T-cell (primary cell): ENCODE measurements around the gene KDM2B. TPM values are rescaled to one million over a fixed set of nuclear protein-coding genes. Genes with fewer than 3 reads are reported as not detected.

Source experiments
- ATAC-seq, 4 experiments: fragments of 200-7000 bp in 3 of 4; fragments of 150-1000 bp in 1 of 4; cut with Tn5 transposase; replicated peaks in 1 of 4; 1 replicate in 3 of 4; 2 replicates in 1 of 4; pipeline ENCODE4 v1.10.0; 2021; ENCODE audit warnings: moderate library complexity in 3 of 4, mild to moderate bottlenecking in 2 of 4, moderate number of reproducible peaks in 1 of 4
- CTCF ChIA-PET, 2 donors: fragments of 300-600 bp; sonication (Branson Sonifier 250); formaldehyde crosslinking; loops; one replicate each; lab custom pipeline; 2022; ENCODE audit warnings: antibody characterized with exemption in 2 of 2; lab: Charles Lee
- POLR2A ChIA-PET, 2 donors: fragments of 300-600 bp; sonication (Branson Sonifier 250); formaldehyde crosslinking; loops; one replicate each; lab custom pipeline; 2022; ENCODE audit warnings: antibody characterized with exemption in 2 of 2; lab: Charles Lee
- DNase-seq, 35 experiments: peaks; one replicate each; pipeline versions ENCODE4 v3.0.0 to v3.0.0-alpha.2; 2013 to 2023
- H3K27ac ChIP-seq: one replicate; pipeline ENCODE4 v1.5.1; 2013; ENCODE audit warnings: low read length
- H3K27me3 ChIP-seq, 2 experiments: replicated peaks in 1 of 2; 1 replicate in 1 of 2; 2 replicates in 1 of 2; pipeline versions ENCODE4 v1.6.1 to v1.7.0; 2013; ENCODE audit warnings: low read length in 1 of 2, mixed read lengths in 1 of 2; ENCODE audit not compliant: control insufficient read depth in 2 of 2, insufficient read depth in 2 of 2; ENCODE audit errors: extremely low read depth in 1 of 2
- H3K36me3 ChIP-seq, 2 donors: 1 replicate in 1 of 2; 2 replicates in 1 of 2; pipeline versions ENCODE4 v1.6.1 to v1.7.0; 2013; ENCODE audit warnings: low read length in 1 of 2; ENCODE audit not compliant: control insufficient read depth in 2 of 2, insufficient read depth in 1 of 2; ENCODE audit errors: extremely low read depth in 1 of 2
- H3K4me1 ChIP-seq, 2 experiments: 1 replicate in 1 of 2; 2 replicates in 1 of 2; pipeline versions ENCODE4 v1.6.1 to v1.7.0; 2013; ENCODE audit warnings: low read length in 2 of 2, mixed read lengths in 1 of 2; ENCODE audit not compliant: insufficient read depth in 2 of 2, control insufficient read depth in 1 of 2; ENCODE audit errors: extremely low read depth in 1 of 2
- H3K4me3 ChIP-seq, 2 donors: 1 replicate in 1 of 2; 2 replicates in 1 of 2; pipeline versions ENCODE4 v1.5.1 to v1.7.0; 2013; ENCODE audit warnings: mild to moderate bottlenecking in 2 of 2, low read length in 1 of 2, moderate library complexity in 1 of 2; ENCODE audit not compliant: control insufficient read depth in 1 of 2; ENCODE audit errors: extremely low read depth in 1 of 2
- H3K9me3 ChIP-seq: 2 replicates; pipeline ENCODE4 v1.7.0; 2013
- H3K27ac Mint-ChIP-seq, 2 donors: one replicate each; pipeline ENCODE4 v1.8.0; 2020 to 2021; ENCODE audit warnings: mild to moderate bottlenecking in 2 of 2, mixed read lengths in 2 of 2
- H3K27me3 Mint-ChIP-seq, 2 donors: one replicate each; pipeline ENCODE4 v1.8.0; 2021 to 2022; ENCODE audit warnings: mixed read lengths in 2 of 2
- H3K36me3 Mint-ChIP-seq: one replicate; pipeline ENCODE4 v1.8.0; 2021; ENCODE audit warnings: mixed read lengths
- H3K4me1 Mint-ChIP-seq, 3 donors: one replicate each; pipeline ENCODE4 v1.8.0; 2020 to 2022; ENCODE audit warnings: mixed read lengths in 3 of 3, mild to moderate bottlenecking in 1 of 3
- H3K4me3 Mint-ChIP-seq, 3 donors: one replicate each; pipeline ENCODE4 v1.8.0; 2020 to 2022; ENCODE audit warnings: mild to moderate bottlenecking in 3 of 3, mixed read lengths in 3 of 3, moderate library complexity in 3 of 3
- H3K9me3 Mint-ChIP-seq, 3 donors: one replicate each; pipeline ENCODE4 v1.8.0; 2020 to 2022; ENCODE audit warnings: mixed read lengths in 3 of 3
- WGBS: methylation state at CpG from one replicate; pipeline ENCODE4 v1.1.5; 2013; ENCODE audit warnings: missing lambda C conversion rate; ENCODE audit not compliant: insufficient coverage; 5-methylcytosine and 5-hydroxymethylcytosine counted together
- total RNA-seq, 35 experiments: library from RNA in 6 of 35; stranded (reverse) in 6 of 35; fragments of 120-200 nt in 1 of 35; gene quantifications; one replicate each; pipeline versions ENCODE4 v1.2.1 to v1.2.4 and lab custom pipeline; 2013 to 2026

KDM2B gene
- total RNA-seq, 5 donors from 2014 or later (not counting 1 experiment from before 2014, with no cell fraction given): 74.1 to 102 (median 95.8) TPM

- Mint-ChIP-seq H3K4me3 (no peak overlapping the region), H3K27me3 (no peaks in the 10 kb centered on the region), H3K4me1 (peaks cover 0 to 8% (median 4%) of the 10 kb centered on the region in 3 donors), H3K36me3 (peaks cover 37% of the 10 kb centered on the region), H3K27ac (peak overlapping the region; percentile 22 to 46), H3K9me3 (no peaks in the 10 kb centered on the region)
- POLR2A ChIA-PET: no interaction called here
- 97% methylated on average over 11 of the region's 11 CpGs for WGBS
- no peak for DNase-seq
- Histone ChIP-seq H3K36me3 (peaks cover 11 to 52% of the 10 kb centered on the region in 2 donors), H3K27ac (no peak overlapping the region), H3K9me3 (no peaks in the 10 kb centered on the region), H3K4me3 (no peak overlapping the region), H3K4me1 (peaks cover 0 to under 1% of the 10 kb centered on the region in 2 experiments), H3K27me3 (no peaks in the 10 kb centered on the region)
- CTCF ChIA-PET: interaction anchor here in 1 of 2 donors (0.5 kb wide), 1 partner anchor 44 kb away, joined by 4 read pairs; no protein-coding TSS in a partner anchor
- ATAC-seq: no peak
These were observed 72.3 kb downstream of the KDM2B start for GRCh38 chr12:121508533-121508932.

GRCh38 chr12:121507984-121508383, 72.8 kb downstream of the KDM2B start:
- Histone ChIP-seq H3K27ac (no peak overlapping the region), H3K4me3 (no peak overlapping the region), H3K9me3 (no peaks in the 10 kb centered on the region), H3K36me3 (peaks cover 11 to 50% of the 10 kb centered on the region in 2 donors), H3K27me3 (no peaks in the 10 kb centered on the region), H3K4me1 (peaks cover 0 to 6% of the 10 kb centered on the region in 2 experiments)
- DNase-seq (no peak), ATAC-seq (no peak)
- peak overlapping the region; percentile 22 to 46 for H3K27ac Mint-ChIP-seq
- H3K36me3 Mint-ChIP-seq: peaks cover 34% of the 10 kb centered on the region
- H3K4me1 Mint-ChIP-seq: peaks cover 0 to 14% (median 6%) of the 10 kb centered on the region in 3 donors
- H3K9me3 Mint-ChIP-seq: no peaks in the 10 kb centered on the region
- ChIA-PET CTCF (no interaction called here), POLR2A (no interaction called here)
- WGBS: 83% methylated on average over 1 of the region's 3 CpGs
- H3K27me3 Mint-ChIP-seq: no peaks in the 10 kb centered on the region
- H3K4me3 Mint-ChIP-seq: no peak overlapping the region

- H3K9me3 ChIP-seq: no peaks in the 10 kb centered on the region
- H3K36me3 Mint-ChIP-seq: peaks cover 31% of the 10 kb centered on the region
- no peaks in the 10 kb centered on the region for H3K9me3 Mint-ChIP-seq
- H3K27me3 ChIP-seq: no peaks in the 10 kb centered on the region
- no peak overlapping the region for H3K27ac ChIP-seq
- WGBS: no CpG with 5 or more reads among the region's 8 CpGs
- no peak overlapping the region for H3K4me3 ChIP-seq
- ChIA-PET POLR2A (interaction anchor here in 1 of 2 donors (0.7 kb wide), 1 partner anchor 83 kb away, joined by 7 read pairs; no protein-coding TSS in a partner anchor), CTCF (interaction anchor here in 1 of 2 donors (0.7 kb wide), 1 partner anchor 29 kb away, joined by 5 read pairs; no protein-coding TSS in a partner anchor)
- no peak for DNase-seq
- no peak overlapping the region for H3K4me3 Mint-ChIP-seq
- H3K4me1 ChIP-seq: peaks cover 0 to 11% of the 10 kb centered on the region in 2 experiments
- H3K4me1 Mint-ChIP-seq: peaks cover 0 to 14% (median 6%) of the 10 kb centered on the region in 3 donors
- peaks cover 11 to 43% of the 10 kb centered on the region in 2 donors for H3K36me3 ChIP-seq
- H3K27me3 Mint-ChIP-seq: no peaks in the 10 kb centered on the region
- ATAC-seq: no peak
- no peak overlapping the region for H3K27ac Mint-ChIP-seq
These were observed 73.6 kb downstream of the KDM2B start for GRCh38 chr12:121507245-121507644.

- peaks cover 27% of the 10 kb centered on the region for H3K36me3 Mint-ChIP-seq
- H3K4me3 Mint-ChIP-seq: no peak overlapping the region
- no peak overlapping the region for H3K27ac ChIP-seq
- H3K4me1 Mint-ChIP-seq: peaks cover 0 to 14% (median 6%) of the 10 kb centered on the region in 3 donors
- H3K4me3 ChIP-seq: no peak overlapping the region
- POLR2A ChIA-PET: interaction anchor here in 1 of 2 donors (0.5 to 0.7 kb wide), 2 partner anchors 761 to 806 kb away, joined by 3 to 9 read pairs; no protein-coding TSS in a partner anchor
- peaks cover 11 to 30% of the 10 kb centered on the region in 2 donors for H3K36me3 ChIP-seq
- no peaks in the 10 kb centered on the region for H3K27me3 Mint-ChIP-seq
- CTCF ChIA-PET: interaction anchor here in 1 of 2 donors (0.6 to 0.8 kb wide), 3 partner anchors 10 to 1295 kb away, joined by 3 to 4 read pairs (median 3); no protein-coding TSS in a partner anchor
- H3K27ac Mint-ChIP-seq: peak overlapping the region; percentile 11 to 46
- peaks cover 0 to 11% of the 10 kb centered on the region in 2 experiments for H3K4me1 ChIP-seq
- no peak for ATAC-seq
- H3K27me3 ChIP-seq: no peaks in the 10 kb centered on the region
- no peaks in the 10 kb centered on the region for H3K9me3 ChIP-seq
- H3K9me3 Mint-ChIP-seq: no peaks in the 10 kb centered on the region
- WGBS: 90% methylated on average over 2 of the region's 3 CpGs
- no peak for DNase-seq
These were observed 75.3 kb downstream of the KDM2B start for GRCh38 chr12:121505513-121505912.

- ATAC-seq (no peak), DNase-seq (no peak)
- peaks cover 21% of the 10 kb centered on the region for H3K36me3 Mint-ChIP-seq
- 100% methylated on average over 3 of the region's 13 CpGs for WGBS
- H3K9me3 Mint-ChIP-seq: no peaks in the 10 kb centered on the region
- Histone ChIP-seq H3K27ac (no peak overlapping the region), H3K27me3 (no peaks in the 10 kb centered on the region), H3K4me3 (no peak overlapping the region), H3K9me3 (no peaks in the 10 kb centered on the region), H3K4me1 (peaks cover 0 to 19% of the 10 kb centered on the region in 2 experiments), H3K36me3 (peaks cover 6 to 24% of the 10 kb centered on the region in 2 donors)
- H3K27me3 Mint-ChIP-seq: no peaks in the 10 kb centered on the region
- ChIA-PET CTCF (interaction anchor here (0.7 to 1.7 kb wide), 2 partner anchors 10 to 164 kb away, joined by 3 read pairs; no protein-coding TSS in a partner anchor), POLR2A (interaction anchor here in 1 of 2 donors (0.8 kb wide), 1 partner anchor 22 kb away, joined by 3 read pairs; no protein-coding TSS in a partner anchor)
- peak overlapping the region in 1 of 2 donors; percentile 68 for H3K27ac Mint-ChIP-seq
- H3K4me1 Mint-ChIP-seq: peaks cover 4 to 19% (median 11%) of the 10 kb centered on the region in 3 donors
- no peak overlapping the region for H3K4me3 Mint-ChIP-seq
These were observed 76.3 kb downstream of the KDM2B start for GRCh38 chr12:121504505-121504904.

GRCh38 chr12:121503395-121503794, 77.4 kb downstream of the KDM2B start:
- Mint-ChIP-seq H3K36me3 (peaks cover 17% of the 10 kb centered on the region), H3K4me3 (no peak overlapping the region), H3K4me1 (peaks cover 4 to 19% (median 11%) of the 10 kb centered on the region in 3 donors), H3K27me3 (no peaks in the 10 kb centered on the region), H3K9me3 (no peaks in the 10 kb centered on the region), H3K27ac (peak overlapping the region; percentile 43 to 68)
- Histone ChIP-seq H3K27ac (no peak overlapping the region), H3K9me3 (no peaks in the 10 kb centered on the region), H3K4me3 (no peak overlapping the region), H3K27me3 (no peaks in the 10 kb centered on the region), H3K4me1 (peaks cover 0 to 20% of the 10 kb centered on the region in 2 experiments), H3K36me3 (peaks cover 2 to 16% of the 10 kb centered on the region in 2 donors)
- ChIA-PET POLR2A (no interaction called here), CTCF (interaction anchor here (0.5 to 1.7 kb wide), 7 partner anchors 9 to 1324 kb away, joined by 3 to 8 read pairs (median 3); partner anchors contain the start of gene SIRT4 (in 1 of the 2))
- DNase-seq: no peak
- ATAC-seq: no peak
- WGBS: no CpG with 5 or more reads among the region's 1 CpG
